Spleen (tissue), 7 donors: ENCODE results near the gene URM1.

Experiments used
- POLR2A ChIP-seq, 3 donors: fragments of 450-650 bp; IDR thresholded peaks; one replicate each; pipeline ENCODE4 v1.5.1; 2017; ENCODE audit warnings: antibody characterized with exemption in 3 of 3, mild to moderate bottlenecking in 1 of 3
- TF ChIP-seq, protein P1 (sequence below), 11 experiments: fragments of 200-600 bp in 7 of 11; fragments of 450-650 bp in 4 of 11; sonication (generic) in 4 of 11; IDR thresholded peaks in 8 of 11; conservative IDR thresholded peaks in 3 of 11; 1 replicate in 7 of 11; 2 replicates in 4 of 11; pipeline versions ENCODE4 v1.4.0 to v1.8.0; 2016 to 2021; ENCODE audit warnings: antibody characterized with exemption in 11 of 11, inconsistent platforms in 4 of 11, mild to moderate bottlenecking in 1 of 11
- donor health status: DM: no; HTN: no; CAD: no; lungs with moderate emphysema.
- donor health status: DM: no; HTN: no; CAD: no.
- donor health status: DM: no; HTN: no; CAD: no.

DNA sequence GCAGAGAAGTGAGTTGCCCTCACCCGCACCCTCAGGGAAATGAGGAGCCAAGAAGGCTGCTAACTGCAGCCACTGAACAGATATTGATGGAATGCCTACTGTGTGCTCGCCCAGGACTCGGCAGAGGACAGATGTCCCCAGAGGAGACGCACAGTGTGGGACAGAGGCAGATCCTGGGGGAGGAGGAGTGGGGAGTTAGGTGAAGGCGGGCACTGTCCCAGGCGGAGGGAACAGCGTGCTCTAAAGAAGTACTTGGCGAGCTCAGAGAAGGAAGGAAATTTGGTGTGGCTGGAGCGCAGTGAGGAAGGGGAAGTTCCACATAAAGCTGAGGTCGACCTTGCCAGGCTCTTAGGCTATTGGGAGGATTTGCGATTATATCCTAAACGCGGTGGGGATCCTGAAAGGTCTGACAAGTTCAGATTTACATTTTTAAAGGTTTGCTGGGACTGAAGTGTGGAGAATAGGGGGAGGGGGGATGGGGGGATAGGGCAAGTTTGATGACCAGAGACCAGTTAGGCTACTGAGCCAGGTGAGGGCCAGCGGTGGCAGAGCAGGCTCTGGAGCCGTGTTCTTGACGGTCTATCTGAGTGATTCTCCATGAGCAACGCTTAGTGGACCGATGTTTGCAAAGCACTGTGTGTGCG is 25.9 kb downstream of the URM1 start:
- TF ChIP-seq POLR2A (IDR thresholded peaks at IDR 0.05): no peak
- TF ChIP-seq, protein P1, sequence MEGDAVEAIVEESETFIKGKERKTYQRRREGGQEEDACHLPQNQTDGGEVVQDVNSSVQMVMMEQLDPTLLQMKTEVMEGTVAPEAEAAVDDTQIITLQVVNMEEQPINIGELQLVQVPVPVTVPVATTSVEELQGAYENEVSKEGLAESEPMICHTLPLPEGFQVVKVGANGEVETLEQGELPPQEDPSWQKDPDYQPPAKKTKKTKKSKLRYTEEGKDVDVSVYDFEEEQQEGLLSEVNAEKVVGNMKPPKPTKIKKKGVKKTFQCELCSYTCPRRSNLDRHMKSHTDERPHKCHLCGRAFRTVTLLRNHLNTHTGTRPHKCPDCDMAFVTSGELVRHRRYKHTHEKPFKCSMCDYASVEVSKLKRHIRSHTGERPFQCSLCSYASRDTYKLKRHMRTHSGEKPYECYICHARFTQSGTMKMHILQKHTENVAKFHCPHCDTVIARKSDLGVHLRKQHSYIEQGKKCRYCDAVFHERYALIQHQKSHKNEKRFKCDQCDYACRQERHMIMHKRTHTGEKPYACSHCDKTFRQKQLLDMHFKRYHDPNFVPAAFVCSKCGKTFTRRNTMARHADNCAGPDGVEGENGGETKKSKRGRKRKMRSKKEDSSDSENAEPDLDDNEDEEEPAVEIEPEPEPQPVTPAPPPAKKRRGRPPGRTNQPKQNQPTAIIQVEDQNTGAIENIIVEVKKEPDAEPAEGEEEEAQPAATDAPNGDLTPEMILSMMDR (IDR thresholded peaks at IDR 0.05 in 8 of 11, conservative IDR thresholded peaks at IDR 0.05 in 3 of 11): no peak
